OCI-LY3 (cell line): ENCODE measurements around the gene TMEM266.

Experiments
- H2AFZ ChIP-seq: fragments of 200-600, 300-600 bp; shearing (Covaris generic); 2 replicates; pipeline ENCODE4 v1.6.0; 2014; ENCODE audit warnings: antibody characterized with exemption, low read depth, low read length
- H3K27ac ChIP-seq: fragments of 200-600, 300-600 bp; sonication (generic); 2 replicates; pipeline ENCODE4 v1.5.1; 2014; ENCODE audit warnings: mild to moderate bottlenecking, low read length, moderate library complexity, mixed read lengths
- H3K27me3 ChIP-seq: fragments of 200-600, 300-600 bp; sonication (generic); 2 replicates; pipeline ENCODE4 v1.6.1; 2014; ENCODE audit warnings: low read depth, low read length, mixed read lengths
- H3K36me3 ChIP-seq: fragments of 200-600, 300-600 bp; sonication (generic); replicated peaks from 2 replicates; pipeline ENCODE3; 2014; ENCODE audit warnings: low read depth, low read length, mixed read lengths
- H3K4me1 ChIP-seq: fragments of 300-600, 200-600 bp; sonication (generic); 2 replicates; pipeline ENCODE4 v1.6.1; 2014; ENCODE audit warnings: low read length, mixed read lengths
- H3K4me2 ChIP-seq: fragments of 200-600, 300-600 bp; sonication (generic); 2 replicates; pipeline ENCODE4 v1.6.1; 2014; ENCODE audit warnings: low read length, mixed read lengths
- H3K4me3 ChIP-seq: fragments of 300-600, 200-600 bp; sonication (generic); 2 replicates; pipeline ENCODE4 v1.5.1; 2014; ENCODE audit warnings: antibody characterized with exemption, mild to moderate bottlenecking, low read length, moderate library complexity
- H3K79me2 ChIP-seq: fragments of 300-600, 200-600 bp; shearing (Covaris generic); 2 replicates; pipeline ENCODE4 v1.6.1; 2014; ENCODE audit warnings: mild to moderate bottlenecking, low read length, mixed read lengths
- H3K9ac ChIP-seq: fragments of 300-600, 200-600 bp; shearing (Covaris generic); 2 replicates; pipeline ENCODE4 v1.6.0; 2014; ENCODE audit warnings: mild to moderate bottlenecking, low read length, moderate library complexity
- H3K9me3 ChIP-seq: fragments of 200-600, 300-600 bp; shearing (Covaris generic); 2 replicates; pipeline ENCODE4 v1.6.1; 2014; ENCODE audit warnings: low read length, mixed read lengths; ENCODE audit not compliant: insufficient read depth
- H4K20me1 ChIP-seq: fragments of 200-600, 300-600 bp; sonication (generic); 2 replicates; pipeline ENCODE4 v1.6.1; 2016; ENCODE audit warnings: low read length, mixed read lengths; ENCODE audit not compliant: insufficient read depth
- EZH2phosphoT487 ChIP-seq: fragments of 200-600 bp; shearing (Covaris generic); IDR thresholded peaks from 2 replicates; pipeline ENCODE4 v1.6.1; 2018; ENCODE audit warnings: antibody characterized with exemption, mixed run types, low read depth
- TF ChIP-seq, protein P1 (sequence below): fragments of 200-600, 300-600 bp; sonication (generic); IDR thresholded peaks from 2 replicates; pipeline ENCODE4 v1.5.1; 2014; ENCODE audit warnings: antibody characterized with exemption, low read length, low read depth

Gene TMEM266

GRCh38 chr15:76193934-76194333 is 134.1 kb downstream of the TMEM266 start:
- Histone ChIP-seq H3K27ac (no peak overlapping the region), H3K4me3 (no peak overlapping the region), H3K27me3 (peaks cover 6% of the 10 kb centered on the region), H2AFZ (no peak overlapping the region), H3K4me1 (peaks cover 20% of the 10 kb centered on the region), H3K79me2 (no peaks in the 10 kb centered on the region), H3K4me2 (no peak overlapping the region), H3K9me3 (no peaks in the 10 kb centered on the region), H3K9ac (no peak overlapping the region), H3K36me3 (no peaks in the 10 kb centered on the region), H4K20me1 (no peaks in the 10 kb centered on the region)
- TF ChIP-seq, protein P1, sequence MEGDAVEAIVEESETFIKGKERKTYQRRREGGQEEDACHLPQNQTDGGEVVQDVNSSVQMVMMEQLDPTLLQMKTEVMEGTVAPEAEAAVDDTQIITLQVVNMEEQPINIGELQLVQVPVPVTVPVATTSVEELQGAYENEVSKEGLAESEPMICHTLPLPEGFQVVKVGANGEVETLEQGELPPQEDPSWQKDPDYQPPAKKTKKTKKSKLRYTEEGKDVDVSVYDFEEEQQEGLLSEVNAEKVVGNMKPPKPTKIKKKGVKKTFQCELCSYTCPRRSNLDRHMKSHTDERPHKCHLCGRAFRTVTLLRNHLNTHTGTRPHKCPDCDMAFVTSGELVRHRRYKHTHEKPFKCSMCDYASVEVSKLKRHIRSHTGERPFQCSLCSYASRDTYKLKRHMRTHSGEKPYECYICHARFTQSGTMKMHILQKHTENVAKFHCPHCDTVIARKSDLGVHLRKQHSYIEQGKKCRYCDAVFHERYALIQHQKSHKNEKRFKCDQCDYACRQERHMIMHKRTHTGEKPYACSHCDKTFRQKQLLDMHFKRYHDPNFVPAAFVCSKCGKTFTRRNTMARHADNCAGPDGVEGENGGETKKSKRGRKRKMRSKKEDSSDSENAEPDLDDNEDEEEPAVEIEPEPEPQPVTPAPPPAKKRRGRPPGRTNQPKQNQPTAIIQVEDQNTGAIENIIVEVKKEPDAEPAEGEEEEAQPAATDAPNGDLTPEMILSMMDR, result no peak
- no peak for TF ChIP-seq EZH2phosphoT487

DNA sequence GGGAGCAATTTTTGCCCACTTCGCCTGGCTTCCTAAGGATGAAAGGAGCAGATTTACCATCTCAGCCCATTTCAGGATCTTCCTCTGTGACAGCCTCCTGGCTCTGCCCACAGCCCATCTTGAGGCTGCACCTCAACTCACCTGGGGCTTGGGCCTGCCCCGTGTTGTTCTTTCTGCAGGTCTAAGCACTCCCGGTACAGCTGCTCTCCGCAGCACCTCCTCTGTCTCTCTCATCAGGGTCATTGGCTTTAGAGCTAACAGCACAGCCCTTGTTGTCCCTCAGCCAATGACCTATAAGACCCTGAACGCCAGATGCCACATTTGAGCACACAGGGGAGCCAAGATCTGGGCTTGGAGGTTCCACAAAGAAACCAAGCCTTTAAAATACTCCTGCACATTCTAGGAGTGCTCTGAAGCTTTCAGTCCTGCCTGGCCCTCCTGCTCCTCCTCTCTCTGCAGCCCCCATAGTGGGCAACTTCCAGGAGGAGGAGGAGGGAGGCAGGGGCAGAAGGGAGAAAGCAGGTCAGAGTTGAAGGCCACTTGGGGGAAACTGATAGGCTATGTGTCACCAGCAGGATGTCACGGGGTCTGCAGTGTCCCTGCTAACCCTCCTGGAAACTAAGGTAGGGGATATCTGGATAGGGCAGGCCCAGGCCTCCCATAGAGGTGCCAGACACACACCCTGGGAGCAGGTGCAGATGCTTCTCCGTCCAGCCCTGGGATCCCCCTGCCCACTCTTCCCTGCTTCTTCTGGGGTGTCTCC is 135.9 kb downstream of the TMEM266 start:
- no peak for TF ChIP-seq EZH2phosphoT487
- TF ChIP-seq, protein P1, result no peak
- no peak overlapping the region for H3K4me3 ChIP-seq
- H3K9me3 ChIP-seq, result no peaks in the 10 kb centered on the region
- H3K27ac ChIP-seq, result no peak overlapping the region
- H3K79me2 ChIP-seq, result no peaks in the 10 kb centered on the region
- H3K9ac ChIP-seq, result no peak overlapping the region
- H3K27me3 ChIP-seq, result no peaks in the 10 kb centered on the region
- no peak overlapping the region for H3K4me2 ChIP-seq
- no peaks in the 10 kb centered on the region for H3K36me3 ChIP-seq
- H2AFZ ChIP-seq, result no peak overlapping the region
- H4K20me1 ChIP-seq, result no peaks in the 10 kb centered on the region
- peaks cover 10% of the 10 kb centered on the region for H3K4me1 ChIP-seq

DNA sequence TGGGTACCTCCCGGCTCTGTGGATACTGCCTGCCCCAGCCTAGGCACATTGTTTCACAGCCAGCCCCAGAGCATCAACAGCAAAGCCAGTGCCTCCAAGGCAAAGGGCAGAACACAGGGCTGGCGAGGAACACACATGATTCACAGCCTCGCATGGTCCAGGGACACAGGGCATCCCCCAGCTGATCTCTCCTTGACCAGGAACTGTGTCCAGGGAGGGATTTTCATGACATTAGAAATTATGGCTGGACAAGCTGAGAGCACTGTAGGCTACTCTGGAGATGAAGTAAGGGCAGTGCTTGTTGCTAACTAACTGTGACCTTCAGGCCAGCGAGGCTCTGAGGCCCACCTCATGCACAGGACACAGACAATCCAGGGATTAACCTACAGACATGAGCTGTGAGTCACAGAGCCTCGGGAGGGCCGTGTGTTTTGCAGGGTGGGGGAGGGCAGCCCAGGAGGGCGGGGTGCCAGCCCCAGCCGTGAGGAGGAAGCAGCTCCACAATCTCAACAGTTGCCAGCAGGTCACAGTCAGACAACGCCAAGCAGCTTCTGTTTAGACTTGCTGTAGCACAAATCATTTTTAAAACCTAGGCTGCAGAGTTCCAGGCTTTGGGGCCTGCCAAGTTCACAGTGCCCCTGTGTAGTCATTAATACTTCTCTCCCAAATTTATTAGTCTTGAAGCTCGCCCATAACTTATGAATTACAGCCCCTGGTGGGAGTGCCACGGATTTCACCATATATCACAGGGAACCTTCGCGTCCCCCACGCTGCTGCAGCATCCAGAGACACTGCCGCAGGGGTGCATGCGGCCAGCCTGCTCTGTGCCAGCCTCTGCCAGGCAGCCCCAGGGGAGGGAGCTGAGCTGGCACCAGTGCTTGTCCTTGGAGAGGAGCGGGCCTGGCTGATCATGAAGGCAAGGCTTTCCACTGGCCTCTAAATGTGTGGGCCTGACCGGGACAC is 136.8 kb downstream of the TMEM266 start:
- H3K27me3 ChIP-seq, result no peaks in the 10 kb centered on the region
- H3K9me3 ChIP-seq, result no peaks in the 10 kb centered on the region
- peaks cover 2% of the 10 kb centered on the region for H3K4me1 ChIP-seq
- H2AFZ ChIP-seq, result no peak overlapping the region
- no peak overlapping the region for H3K4me2 ChIP-seq
- H3K36me3 ChIP-seq, result no peaks in the 10 kb centered on the region
- no peaks in the 10 kb centered on the region for H4K20me1 ChIP-seq
- no peak overlapping the region for H3K27ac ChIP-seq
- H3K79me2 ChIP-seq, result no peaks in the 10 kb centered on the region
- H3K9ac ChIP-seq, result no peak overlapping the region
- no peak overlapping the region for H3K4me3 ChIP-seq
- TF ChIP-seq, protein P1, result no peak
- no peak for TF ChIP-seq EZH2phosphoT487
